Prostate gland (tissue), 2 donors: ENCODE measurements around the gene MED17. TPM values are rescaled to one million over a fixed set of nuclear protein-coding genes. Genes with fewer than 3 reads are reported as not detected.

Experiments used
- DNase-seq: peaks from one replicate; pipeline ENCODE4 v3.0.0-alpha.2; 2019; ENCODE audit warnings: low spot score
- H3K27ac ChIP-seq, 2 donors: fragments of 200-600 bp; sonication (generic); 2 replicates each; pipeline ENCODE4 v1.5.1; 2017 to 2019
- H3K27me3 ChIP-seq: fragments of 200-600 bp; sonication (generic); replicated peaks from 2 replicates; pipeline ENCODE4 v1.5.1; 2019; ENCODE audit not compliant: insufficient read depth
- H3K36me3 ChIP-seq, 2 donors: fragments of 200-600 bp; sonication (generic); 1 replicate in 1 of 2; 2 replicates in 1 of 2; pipeline versions ENCODE4 v1.5.1 to v1.8.1; 2017 to 2019
- H3K4me1 ChIP-seq: fragments of 200-600 bp; sonication (generic); replicated peaks from 2 replicates; pipeline ENCODE4 v1.5.1; 2019
- H3K4me3 ChIP-seq, 2 donors: fragments of 200-600 bp; sonication (generic); 2 replicates each; pipeline ENCODE4 v1.5.1; 2017 to 2019
- H3K9me3 ChIP-seq: fragments of 200-600 bp; sonication (generic); 2 replicates; pipeline ENCODE4 v1.5.1; 2017
- POLR2A ChIP-seq: fragments of 450-650 bp; IDR thresholded peaks from one replicate; pipeline ENCODE4 v1.6.1; 2016; ENCODE audit warnings: antibody characterized with exemption, mild to moderate bottlenecking
- POLR2AphosphoS5 ChIP-seq: sonication (generic); formaldehyde crosslinking; IDR thresholded peaks from one replicate; pipeline ENCODE4 v1.6.1; 2017; ENCODE audit warnings: antibody characterized with exemption
- WGBS: methylation state at CpG from one replicate; pipeline ENCODE4 v1.1.5; 2018; 5-methylcytosine and 5-hydroxymethylcytosine counted together
- intact Hi-C: fragments of 100-400 bp; cut with DNase I; formaldehyde crosslinking; loops from one replicate; pipeline ENCODE4 v1.14.2; 2022
- total RNA-seq, 2 donors: library from RNA; depleted of rRNA; stranded (reverse); fragments of >200 nt; gene quantifications; one replicate each; pipeline ENCODE4 v1.1.0, GENCODE V29; 2016
- TF ChIP-seq, protein P1 (sequence below), 4 experiments: fragments of 200-600 bp in 2 of 4; fragments of 450-650 bp in 2 of 4; sonication (generic) in 2 of 4; IDR thresholded peaks; 1 replicate in 3 of 4; 2 replicates in 1 of 4; pipeline ENCODE4 v1.5.1; 2016 to 2019; ENCODE audit warnings: antibody characterized with exemption in 4 of 4, mild to moderate bottlenecking in 2 of 4, moderate library complexity in 2 of 4

Gene MED17
- total RNA-seq, 2 donors from 2014 or later = 22.4 to 31.4 TPM

DNA sequence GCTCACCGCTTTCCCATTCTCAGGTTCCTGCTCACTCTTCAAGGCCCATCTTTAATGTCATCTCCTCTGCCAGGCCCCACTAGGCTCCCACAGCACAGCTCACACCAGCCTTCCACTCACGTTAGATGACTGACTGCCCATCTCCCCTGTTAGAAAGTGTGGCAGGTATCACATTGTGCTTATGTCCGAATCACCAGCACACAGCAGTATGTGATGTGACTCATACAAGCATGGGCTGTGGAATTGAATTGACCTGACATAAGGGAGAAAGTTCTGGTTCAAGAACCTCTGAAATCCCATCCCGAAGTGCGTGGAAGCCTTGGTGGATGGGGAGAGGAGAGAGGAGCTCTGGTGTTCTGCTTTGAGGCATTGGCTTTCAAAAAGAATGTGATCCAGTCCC lies 59.8 kb downstream of the MED17 start:
- Histone ChIP-seq H3K4me3 (no peak overlapping the region), H3K27ac (no peak overlapping the region), H3K9me3 (no peaks in the 10 kb centered on the region), H3K4me1 (no peaks in the 10 kb centered on the region), H3K36me3 (no peaks in the 10 kb centered on the region), H3K27me3 (no peaks in the 10 kb centered on the region)
- 93% methylated on average over 5 of the region's 5 CpGs for WGBS
- TF ChIP-seq, protein P1, sequence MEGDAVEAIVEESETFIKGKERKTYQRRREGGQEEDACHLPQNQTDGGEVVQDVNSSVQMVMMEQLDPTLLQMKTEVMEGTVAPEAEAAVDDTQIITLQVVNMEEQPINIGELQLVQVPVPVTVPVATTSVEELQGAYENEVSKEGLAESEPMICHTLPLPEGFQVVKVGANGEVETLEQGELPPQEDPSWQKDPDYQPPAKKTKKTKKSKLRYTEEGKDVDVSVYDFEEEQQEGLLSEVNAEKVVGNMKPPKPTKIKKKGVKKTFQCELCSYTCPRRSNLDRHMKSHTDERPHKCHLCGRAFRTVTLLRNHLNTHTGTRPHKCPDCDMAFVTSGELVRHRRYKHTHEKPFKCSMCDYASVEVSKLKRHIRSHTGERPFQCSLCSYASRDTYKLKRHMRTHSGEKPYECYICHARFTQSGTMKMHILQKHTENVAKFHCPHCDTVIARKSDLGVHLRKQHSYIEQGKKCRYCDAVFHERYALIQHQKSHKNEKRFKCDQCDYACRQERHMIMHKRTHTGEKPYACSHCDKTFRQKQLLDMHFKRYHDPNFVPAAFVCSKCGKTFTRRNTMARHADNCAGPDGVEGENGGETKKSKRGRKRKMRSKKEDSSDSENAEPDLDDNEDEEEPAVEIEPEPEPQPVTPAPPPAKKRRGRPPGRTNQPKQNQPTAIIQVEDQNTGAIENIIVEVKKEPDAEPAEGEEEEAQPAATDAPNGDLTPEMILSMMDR (IDR thresholded peaks at IDR 0.05) = no peak
- TF ChIP-seq POLR2AphosphoS5 (no peak), POLR2A (no peak)
- DNase-seq = no peak
- intact Hi-C loops = no loop called here

- no peak for DNase-seq
- H3K27me3 ChIP-seq = no peaks in the 10 kb centered on the region
- H3K4me3 ChIP-seq = no peak overlapping the region
- TF ChIP-seq POLR2AphosphoS5 = no peak
- TF ChIP-seq, protein P1 (IDR thresholded peaks at IDR 0.05) = no peak
- no peak for TF ChIP-seq POLR2A
- 56% methylated on average over 7 of the region's 7 CpGs for WGBS
- intact Hi-C loops = no loop called here
- no peaks in the 10 kb centered on the region for H3K4me1 ChIP-seq
- no peaks in the 10 kb centered on the region for H3K9me3 ChIP-seq
- no peaks in the 10 kb centered on the region for H3K36me3 ChIP-seq
- no peak overlapping the region for H3K27ac ChIP-seq
Observed at GRCh38 chr11:93844568-93844967, 60.5 kb downstream of the MED17 start.

- no peak for DNase-seq
Observed at GRCh38 chr11:93845181-93846092, 61.4 kb downstream of the MED17 start.

GRCh38 chr11:93846411-93846810 lies 62.3 kb downstream of the MED17 start:
- H3K27me3 ChIP-seq = no peaks in the 10 kb centered on the region
- no peaks in the 10 kb centered on the region for H3K9me3 ChIP-seq
- no peaks in the 10 kb centered on the region for H3K36me3 ChIP-seq
- intact Hi-C loops = no loop called here
- H3K27ac ChIP-seq = no peak overlapping the region
- TF ChIP-seq, protein P1 (IDR thresholded peaks at IDR 0.05) = no peak
- TF ChIP-seq POLR2AphosphoS5 = no peak
- TF ChIP-seq POLR2A = no peak
- no peak overlapping the region for H3K4me3 ChIP-seq
- 80% methylated on average over 2 of the region's 2 CpGs for WGBS
- no peak for DNase-seq
- no peaks in the 10 kb centered on the region for H3K4me1 ChIP-seq

More at GRCh38 chr11:93845181-93846092, 61.4 kb downstream of the MED17 start:
- Histone ChIP-seq H3K27ac (no peak overlapping the region), H3K4me3 (no peak overlapping the region), H3K36me3 (no peaks in the 10 kb centered on the region), H3K4me1 (no peaks in the 10 kb centered on the region), H3K9me3 (no peaks in the 10 kb centered on the region), H3K27me3 (no peaks in the 10 kb centered on the region)
- TF ChIP-seq, protein P1 (IDR thresholded peaks at IDR 0.05) = no peak
- TF ChIP-seq POLR2AphosphoS5 (no peak), POLR2A (no peak)
- intact Hi-C loops = no loop called here
- 75% methylated on average over 8 of the region's 8 CpGs for WGBS

- intact Hi-C loops = no loop called here
- Histone ChIP-seq H3K27ac (no peak overlapping the region), H3K27me3 (no peaks in the 10 kb centered on the region), H3K36me3 (no peaks in the 10 kb centered on the region), H3K4me3 (no peak overlapping the region), H3K9me3 (no peaks in the 10 kb centered on the region), H3K4me1 (no peaks in the 10 kb centered on the region)
- no peak for DNase-seq
- WGBS = 94% methylated on average over 5 of the region's 5 CpGs
- TF ChIP-seq, protein P1 (IDR thresholded peaks at IDR 0.05) = no peak
- TF ChIP-seq POLR2AphosphoS5 (no peak), POLR2A (no peak)
Observed at GRCh38 chr11:93849201-93849600, 65.1 kb downstream of the MED17 start.
